Hypothalamus (tissue), 51 donors: ENCODE results near the gene PEA15.

Experiments used
- DNase-seq, 51 donors: peaks; one replicate each; lab custom pipeline; 2025; lab: John Stamatoyannopoulos, UW

PEA15 gene

DNA sequence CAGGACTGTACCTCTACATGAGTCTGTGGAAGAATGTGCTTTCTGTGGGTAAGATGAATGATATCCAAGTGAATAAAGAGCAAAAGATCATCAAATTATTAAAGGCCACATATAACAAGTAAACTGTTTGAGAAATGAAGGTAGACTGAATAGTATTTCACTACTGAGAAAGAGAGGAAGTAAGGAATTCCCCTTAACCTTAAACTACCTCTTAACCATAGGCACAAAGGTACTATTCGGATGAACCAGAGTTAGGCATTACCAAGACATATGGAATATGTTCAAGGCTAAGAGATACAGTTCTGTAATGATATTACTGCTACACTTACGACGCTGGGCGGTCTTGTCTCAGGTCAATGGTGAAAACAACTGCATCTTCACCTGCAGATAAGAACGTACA is 31.6 kb downstream of the PEA15 start:
- DNase-seq = no peak

DNA sequence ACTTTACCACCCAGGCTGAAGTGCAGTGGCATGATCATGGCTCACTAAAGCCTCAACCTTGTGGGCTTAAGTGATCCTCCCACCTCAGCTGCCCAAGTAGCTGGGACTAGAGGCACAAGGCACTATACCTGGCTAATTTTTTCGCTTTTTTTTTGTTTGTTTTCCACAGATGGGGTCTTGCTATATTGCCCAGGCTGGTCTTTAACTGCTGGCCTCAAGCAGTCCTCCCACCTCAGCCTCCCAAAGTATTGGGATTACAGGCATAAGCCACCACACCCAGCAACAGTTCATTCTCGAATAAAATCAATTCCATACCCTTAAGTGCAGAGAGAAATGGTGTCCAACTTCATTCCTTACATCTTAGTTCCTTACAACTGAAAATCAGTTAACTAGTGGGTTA is 32.4 kb downstream of the PEA15 start:
- no peak for DNase-seq

DNA sequence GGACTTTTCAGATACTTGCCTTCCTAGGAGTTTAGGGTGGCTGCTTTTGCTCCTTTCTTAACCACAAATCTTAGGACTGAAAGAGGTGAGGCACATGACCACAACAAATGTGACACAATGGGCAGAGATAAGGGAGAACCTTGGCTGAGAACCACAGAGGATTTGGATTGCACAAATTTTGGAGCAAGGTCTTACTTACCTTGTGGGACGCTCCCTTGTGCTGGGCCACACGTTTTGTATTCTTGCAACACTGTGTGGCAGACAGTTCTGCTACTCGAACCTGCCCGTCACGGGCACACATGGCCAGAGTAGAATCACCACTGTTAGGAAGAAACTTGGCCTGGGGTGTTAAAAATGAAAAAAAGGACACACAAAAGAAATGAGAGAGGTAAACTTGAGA is 33.2 kb downstream of the PEA15 start:
- DNase-seq = no peak

DNA sequence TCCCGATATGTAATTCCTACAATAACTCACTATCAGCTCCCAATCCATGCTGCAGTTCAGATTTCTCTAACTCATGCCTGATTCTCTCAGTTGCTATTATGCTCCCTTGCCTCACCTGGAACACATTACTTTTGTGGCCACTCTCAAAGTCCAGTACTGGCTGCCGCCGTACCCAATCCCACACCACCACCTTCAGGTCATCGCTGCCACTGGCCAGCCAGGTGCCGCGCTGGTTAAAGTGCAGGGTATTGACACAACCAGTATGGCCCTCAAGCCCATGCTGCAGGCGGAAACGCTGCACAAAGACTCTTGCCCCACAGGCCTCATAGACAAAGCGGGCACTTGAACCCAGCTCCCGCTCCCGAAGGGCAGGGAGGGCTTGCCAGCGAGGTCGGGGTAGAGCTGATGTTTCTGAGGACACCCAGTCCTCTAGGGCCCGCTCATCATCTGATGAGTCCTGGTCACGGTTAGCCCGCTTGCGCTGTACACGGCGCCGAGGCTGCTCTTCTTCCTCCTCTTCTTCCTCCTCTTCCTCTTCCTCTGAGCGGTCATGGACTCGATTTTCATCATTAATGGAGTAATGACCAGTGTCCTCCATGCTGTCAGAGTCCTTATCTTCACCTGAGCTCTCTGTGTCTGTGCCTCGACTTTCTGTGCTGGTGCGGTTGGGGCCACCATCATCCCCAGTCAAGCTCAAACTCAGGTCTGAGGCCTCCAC is 34.6 kb downstream of the PEA15 start:
- no peak for DNase-seq

DNA sequence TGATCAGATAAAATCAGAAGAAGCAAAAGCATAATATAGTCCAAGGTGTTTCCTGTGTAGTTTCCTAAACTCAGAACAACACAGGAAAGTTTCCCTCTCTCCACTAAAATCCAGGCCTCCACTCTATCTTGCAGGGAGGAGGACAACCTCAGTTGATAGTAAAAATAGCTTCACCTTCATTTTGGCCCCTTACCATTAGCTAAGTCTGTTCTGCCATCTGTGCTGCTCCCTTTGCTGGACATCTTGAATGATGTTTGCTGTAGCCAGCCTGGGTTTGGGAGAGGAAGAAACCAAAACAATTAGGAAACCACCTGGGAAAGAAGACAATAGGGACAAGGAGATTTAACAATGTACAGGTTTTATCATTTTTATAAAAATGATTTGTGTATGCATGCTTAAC is 38.6 kb downstream of the PEA15 start:
- no peak for DNase-seq

DNA sequence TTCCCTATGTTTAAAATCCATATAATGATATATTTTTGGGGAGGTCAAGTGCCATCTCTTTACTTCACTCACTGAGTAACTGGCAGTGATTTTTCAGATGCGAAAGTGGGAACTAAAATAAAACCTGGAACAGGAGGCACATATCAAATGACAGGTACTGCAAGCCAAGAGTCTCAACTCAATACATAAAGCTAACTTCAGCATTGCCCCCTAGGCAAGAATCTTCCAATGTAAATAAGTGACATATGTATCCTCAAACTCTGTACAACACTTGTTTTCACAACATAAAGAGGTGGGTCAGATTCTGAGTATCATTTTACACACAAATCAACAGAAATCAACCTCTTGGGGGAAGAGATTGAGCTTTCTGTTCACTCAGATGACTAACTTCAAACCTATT is 39.0 kb downstream of the PEA15 start:
- no peak for DNase-seq

- DNase-seq = no peak
Measured at GRCh38 chr1:160245434-160245833, 40.2 kb downstream of the PEA15 start.

- no peak for DNase-seq
Measured at GRCh38 chr1:160247053-160247452, 41.9 kb downstream of the PEA15 start.

- no peak for DNase-seq
Measured at GRCh38 chr1:160251011-160251410, 45.8 kb downstream of the PEA15 start.

GRCh38 chr1:160251687-160252526 is 46.7 kb downstream of the PEA15 start:
- peak in 42 of 51 donors; percentile 1 to 86 (median 48) for DNase-seq

DNA sequence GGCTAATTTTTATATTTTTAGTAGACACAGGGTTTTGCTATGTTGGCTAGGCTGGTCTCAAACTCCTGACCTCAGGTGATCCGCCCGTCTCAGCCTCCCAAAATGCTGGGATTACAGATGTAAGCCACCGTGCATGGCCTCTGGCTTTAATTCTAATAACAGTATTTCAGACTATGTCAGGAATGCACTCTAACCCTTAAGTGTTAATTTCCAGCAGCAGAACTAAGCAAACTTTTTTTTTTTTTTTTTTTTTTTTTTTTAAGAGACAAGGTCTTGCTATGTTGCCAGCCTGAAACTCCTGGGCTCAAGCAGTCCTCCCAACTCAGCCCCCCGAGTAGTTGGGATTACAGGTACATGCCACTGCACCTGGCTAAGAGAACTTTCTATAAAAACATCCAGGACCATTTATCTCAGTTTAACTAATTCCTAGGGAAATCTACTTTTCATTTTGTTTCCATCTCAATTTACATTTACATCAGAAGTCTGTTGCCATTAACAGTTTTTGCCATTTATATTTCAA is 50.7 kb downstream of the PEA15 start:
- DNase-seq = no peak

GRCh38 chr1:160256396-160257046 is 51.3 kb downstream of the PEA15 start:
- DNase-seq = no peak

GRCh38 chr1:160257411-160258015 is 52.3 kb downstream of the PEA15 start:
- no peak for DNase-seq

GRCh38 chr1:160258177-160258798 is 53.1 kb downstream of the PEA15 start:
- no peak for DNase-seq

DNA sequence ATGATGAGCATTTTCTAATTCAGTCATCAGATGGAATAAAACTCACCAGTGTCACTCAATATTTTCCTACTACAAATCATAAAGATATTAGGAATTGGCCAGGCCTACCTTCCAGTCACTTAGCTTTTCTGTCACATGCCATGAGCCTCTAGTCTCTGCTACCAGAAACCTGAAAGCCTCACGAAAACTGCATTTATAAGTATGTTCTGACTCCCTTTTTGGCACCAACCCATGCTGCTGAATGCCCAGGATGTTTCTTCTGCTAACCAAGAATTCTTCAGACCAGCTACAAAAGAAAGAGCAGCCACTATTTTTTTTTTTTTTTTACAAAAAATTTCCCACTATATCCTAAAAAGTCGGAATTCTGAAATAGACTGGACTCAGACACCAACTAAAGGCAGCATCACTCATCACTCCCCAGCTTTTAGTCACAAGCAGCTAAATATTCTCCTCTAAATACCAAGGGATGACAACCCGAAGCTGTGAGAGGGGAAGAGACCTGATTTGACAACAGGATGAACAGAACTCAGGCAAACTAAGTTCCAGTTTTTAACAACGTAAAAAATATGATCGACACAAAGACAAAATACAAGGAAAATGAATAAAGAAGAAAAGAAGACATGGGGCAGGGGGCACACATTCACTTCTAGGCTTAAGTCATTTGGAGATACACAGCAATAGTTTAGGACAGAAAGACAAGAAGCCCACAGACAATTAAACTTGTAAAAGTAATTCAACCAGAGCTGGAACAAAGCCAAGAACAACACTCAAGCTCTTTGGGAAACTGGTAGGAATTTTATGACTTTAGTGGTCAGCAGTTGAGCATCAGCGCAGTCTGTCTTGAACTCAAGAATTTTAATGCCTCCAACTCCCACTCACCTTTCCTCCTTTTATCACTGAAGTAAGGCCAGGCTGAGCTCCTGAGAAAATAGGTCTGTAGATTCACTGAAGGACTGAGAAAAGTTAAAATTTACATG is 55.5 kb downstream of the PEA15 start:
- peak in 2 of 51 donors; percentile 7 to 8 for DNase-seq

- DNase-seq = peak in 6 of 51 donors; percentile 12 to 56 (median 29)
Measured at GRCh38 chr1:160261556-160261892, 56.3 kb downstream of the PEA15 start.

DNA sequence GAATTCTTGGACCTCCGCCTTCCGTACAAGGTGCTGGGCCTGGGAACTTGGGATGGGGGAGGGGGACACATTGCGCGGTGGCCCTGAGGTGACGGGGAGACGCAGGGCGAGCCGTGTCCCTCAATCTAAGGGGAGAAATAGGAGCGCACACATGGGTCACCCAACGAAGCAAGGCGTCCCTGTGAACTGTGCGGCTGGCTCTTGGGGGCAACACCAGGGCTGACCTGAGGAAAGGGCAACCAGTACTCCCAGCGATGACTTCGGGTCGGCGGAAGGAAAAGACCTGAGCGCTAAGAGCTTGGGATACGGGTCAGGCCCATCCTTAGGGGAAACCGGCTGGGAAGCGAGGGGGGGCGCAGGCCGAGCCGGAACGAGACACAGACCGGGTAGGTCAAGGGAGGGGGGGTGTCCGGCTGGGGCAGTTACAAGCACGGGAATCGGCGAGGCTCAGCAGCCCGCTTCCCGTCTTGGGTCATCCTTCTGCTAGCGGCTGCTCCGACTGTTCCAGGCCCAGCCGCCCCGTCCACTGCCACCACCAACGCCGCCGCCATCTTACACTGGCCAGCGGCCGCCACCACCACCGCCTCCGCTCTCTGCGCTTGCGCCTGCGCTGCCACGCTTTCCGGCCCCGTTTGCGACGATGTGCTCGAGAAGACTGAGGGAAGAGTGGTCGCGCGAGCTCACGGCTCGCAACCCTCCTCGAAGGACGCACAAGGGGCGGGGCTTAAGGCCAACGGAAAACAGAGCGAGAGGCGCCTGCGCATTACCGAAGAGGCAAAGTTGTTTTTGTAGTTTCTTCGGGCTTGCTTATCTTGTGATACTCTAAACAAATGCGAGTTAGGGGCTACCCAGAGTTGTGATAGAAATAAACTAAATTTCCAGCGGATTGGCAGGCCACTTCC is 57.0 kb downstream of the PEA15 start, which contains the start of gene DCAF8:
DCAF8 (minus strand) TSS at position 657 of the 902 bp plus-strand sequence. CDS start 18,541 bp downstream, outside the sequence.
- peak; percentile 80 to 99 (median 95) for DNase-seq

GRCh38 chr1:160264795-160265307 is 59.7 kb downstream of the PEA15 start:
- DNase-seq = no peak
